DMS53 treated with DMSO at 0.1 percent for 48 hours (cell line): ENCODE results near the gene DNASE1L3.
"Not testable (repeated sequence)": the region's sequence is repeated elsewhere in the genome, so short reads cannot be mapped to it uniquely, and the experiment has no call there.

Experiments used
- DNase-seq: peaks from one replicate; lab custom pipeline; 2025; ENCODE audit not compliant: unreplicated experiment; lab: John Stamatoyannopoulos, UW

The DNASE1L3 gene

GRCh38 chr3:58202917-58203360 lies 7.8 kb downstream of the DNASE1L3 start:
- no peak for DNase-seq

GRCh38 chr3:58201451-58201850 lies 9.3 kb downstream of the DNASE1L3 start:
- not testable (repeated sequence) for DNase-seq

GRCh38 chr3:58200846-58201355 lies 9.9 kb downstream of the DNASE1L3 start:
- DNase-seq, result no peak

GRCh38 chr3:58200121-58200709 lies 10.6 kb downstream of the DNASE1L3 start:
- DNase-seq, result no peak

GRCh38 chr3:58198804-58199203 lies 12.0 kb downstream of the DNASE1L3 start:
- no peak for DNase-seq

- no peak for DNase-seq
These were observed 12.4 kb downstream of the DNASE1L3 start for GRCh38 chr3:58198362-58198761.

- DNase-seq, result no peak
These were observed 13.2 kb downstream of the DNASE1L3 start for GRCh38 chr3:58197588-58197987.

GRCh38 chr3:58193682-58194407 lies 16.9 kb downstream of the DNASE1L3 start:
- no peak for DNase-seq

GRCh38 chr3:58192069-58192468 lies 18.7 kb downstream of the DNASE1L3 start:
- no peak for DNase-seq

- DNase-seq, result no peak
These were observed 19.3 kb downstream of the DNASE1L3 start for GRCh38 chr3:58191361-58191991.

- no peak for DNase-seq
These were observed 19.9 kb downstream of the DNASE1L3 start for GRCh38 chr3:58190882-58191281.

GRCh38 chr3:58190291-58190690 lies 20.5 kb downstream of the DNASE1L3 start:
- DNase-seq, result no peak

GRCh38 chr3:58189691-58190090 lies 21.1 kb downstream of the DNASE1L3 start:
- DNase-seq, result no peak

GRCh38 chr3:58188921-58189451 lies 21.8 kb downstream of the DNASE1L3 start:
- DNase-seq, result no peak

GRCh38 chr3:58188173-58188564 lies 22.6 kb downstream of the DNASE1L3 start:
- DNase-seq, result no peak

- DNase-seq, result no peak
These were observed 25.8 kb downstream of the DNASE1L3 start for GRCh38 chr3:58184982-58185360.

- DNase-seq, result no peak
These were observed 26.3 kb downstream of the DNASE1L3 start for GRCh38 chr3:58184309-58184981.

- DNase-seq, result no peak
These were observed 26.9 kb downstream of the DNASE1L3 start for GRCh38 chr3:58183891-58184290.

GRCh38 chr3:58183221-58183620 lies 27.6 kb downstream of the DNASE1L3 start:
- DNase-seq, result no peak

GRCh38 chr3:58180940-58181587 lies 29.7 kb downstream of the DNASE1L3 start:
- DNase-seq, result peak; percentile 64
